Cerebellar nuclear complex (tissue), 1 donor: ENCODE measurements around the gene PITRM1.

Experiments used
- DNase-seq, 2 experiments: peaks; one replicate each; lab custom pipeline; 2025; lab: John Stamatoyannopoulos, UW

Gene PITRM1

DNA sequence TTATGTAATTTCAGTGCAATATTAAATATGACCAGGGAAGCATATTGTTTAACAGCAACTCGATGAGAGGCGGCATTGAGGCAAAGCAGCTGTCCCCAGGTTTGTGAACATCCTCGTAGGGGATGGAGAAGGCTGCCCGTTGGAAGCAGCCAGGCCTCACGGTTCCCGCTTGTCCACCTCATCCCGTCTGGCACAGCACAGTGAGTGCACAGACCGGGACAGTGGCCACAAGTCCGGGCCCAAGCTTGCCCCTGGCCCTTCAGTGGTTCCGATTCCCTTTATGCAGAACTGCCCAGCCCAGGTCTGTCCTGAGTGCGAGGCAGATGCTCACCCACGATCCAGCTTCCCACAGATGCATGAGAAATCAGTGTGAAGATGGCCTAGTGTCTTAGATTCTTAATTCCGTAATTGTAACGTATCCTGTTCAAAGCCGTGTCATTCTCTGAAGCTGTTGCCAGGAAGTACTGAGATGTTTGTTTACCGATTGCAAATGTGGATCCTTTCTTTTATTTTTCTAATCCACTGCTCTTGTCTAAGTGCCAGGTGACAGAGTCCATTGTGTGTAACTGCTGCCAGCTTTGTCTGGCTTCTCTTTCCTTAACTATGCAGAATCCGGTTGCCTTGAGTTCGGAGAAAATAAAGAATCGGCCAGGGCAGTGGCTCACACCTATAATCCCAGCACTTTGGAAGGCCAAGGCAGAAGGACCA is 69.7 kb downstream of the PITRM1 start:
- DNase-seq = peak in 1 of 2 experiments; percentile 15

DNA sequence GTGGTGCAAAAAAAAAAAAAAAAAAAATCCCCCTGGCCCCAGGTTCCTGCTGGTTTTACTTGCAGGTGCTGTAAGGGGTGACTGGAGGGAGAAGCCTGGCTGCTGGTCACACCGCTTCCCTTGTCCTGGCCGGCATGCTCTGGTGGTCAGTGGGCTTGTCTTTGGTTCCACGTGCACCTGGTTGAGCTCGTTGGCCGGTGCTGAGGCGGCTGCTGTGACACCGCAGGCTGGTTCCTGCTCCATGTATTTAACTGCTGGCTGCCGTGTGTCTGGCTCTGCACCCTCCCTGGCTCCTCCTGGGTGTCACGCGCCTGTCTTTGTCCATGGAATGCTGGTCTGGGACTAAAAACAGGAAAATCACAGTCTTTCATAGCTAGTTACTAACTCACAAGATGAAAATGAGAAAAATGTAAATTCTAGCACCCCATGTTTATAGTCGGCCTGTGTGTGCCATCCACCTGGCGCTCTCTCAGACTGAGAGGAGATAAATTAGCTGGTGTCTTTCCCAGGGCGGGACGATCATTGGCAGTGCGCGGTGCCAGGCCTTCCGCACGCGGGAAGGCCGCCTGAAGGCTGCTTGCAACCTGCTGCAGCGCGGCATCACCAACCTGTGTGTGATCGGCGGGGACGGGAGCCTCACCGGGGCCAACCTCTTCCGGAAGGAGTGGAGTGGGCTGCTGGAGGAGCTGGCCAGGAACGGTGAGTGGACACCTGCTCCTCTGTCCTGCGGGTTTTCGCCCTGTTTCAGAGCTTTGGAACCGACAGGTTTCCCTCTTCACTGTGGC is 71.5 kb downstream of the PITRM1 start:
- peak; percentile 17 to 66 for DNase-seq

DNA sequence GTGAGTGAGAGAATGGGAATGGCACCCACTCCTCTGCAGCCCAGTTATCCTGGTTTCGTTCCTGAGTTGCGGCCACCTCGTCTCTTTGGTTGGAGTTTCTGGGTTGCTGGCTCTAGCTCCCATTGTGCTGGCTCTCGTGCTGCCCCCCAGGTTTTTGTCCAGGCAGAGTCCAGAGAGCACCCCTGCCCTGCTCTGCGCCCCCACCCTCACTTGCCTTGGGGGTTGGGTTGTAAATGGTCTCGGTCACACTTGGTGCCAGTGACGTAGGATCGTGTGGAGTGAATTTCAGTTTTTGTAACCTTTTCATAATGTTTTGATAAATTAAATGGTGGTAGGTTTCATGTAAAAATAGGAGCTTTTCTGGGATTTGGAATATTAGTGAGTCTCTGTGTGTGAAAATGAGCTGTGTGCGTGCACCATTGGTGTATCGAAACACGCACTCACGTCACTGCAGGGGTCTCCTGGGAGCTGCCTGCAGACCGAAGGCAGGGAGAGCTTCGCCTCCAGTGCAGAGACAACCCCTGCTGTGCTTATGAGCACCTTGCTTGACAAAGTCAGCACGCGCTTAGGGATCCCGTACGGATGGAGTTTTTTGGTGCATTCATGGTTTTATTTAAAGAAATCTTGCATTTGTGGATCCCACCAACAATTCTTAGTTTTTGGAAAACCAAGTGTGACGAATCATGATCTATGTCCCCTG is 72.3 kb downstream of the PITRM1 start:
- DNase-seq = no peak

DNA sequence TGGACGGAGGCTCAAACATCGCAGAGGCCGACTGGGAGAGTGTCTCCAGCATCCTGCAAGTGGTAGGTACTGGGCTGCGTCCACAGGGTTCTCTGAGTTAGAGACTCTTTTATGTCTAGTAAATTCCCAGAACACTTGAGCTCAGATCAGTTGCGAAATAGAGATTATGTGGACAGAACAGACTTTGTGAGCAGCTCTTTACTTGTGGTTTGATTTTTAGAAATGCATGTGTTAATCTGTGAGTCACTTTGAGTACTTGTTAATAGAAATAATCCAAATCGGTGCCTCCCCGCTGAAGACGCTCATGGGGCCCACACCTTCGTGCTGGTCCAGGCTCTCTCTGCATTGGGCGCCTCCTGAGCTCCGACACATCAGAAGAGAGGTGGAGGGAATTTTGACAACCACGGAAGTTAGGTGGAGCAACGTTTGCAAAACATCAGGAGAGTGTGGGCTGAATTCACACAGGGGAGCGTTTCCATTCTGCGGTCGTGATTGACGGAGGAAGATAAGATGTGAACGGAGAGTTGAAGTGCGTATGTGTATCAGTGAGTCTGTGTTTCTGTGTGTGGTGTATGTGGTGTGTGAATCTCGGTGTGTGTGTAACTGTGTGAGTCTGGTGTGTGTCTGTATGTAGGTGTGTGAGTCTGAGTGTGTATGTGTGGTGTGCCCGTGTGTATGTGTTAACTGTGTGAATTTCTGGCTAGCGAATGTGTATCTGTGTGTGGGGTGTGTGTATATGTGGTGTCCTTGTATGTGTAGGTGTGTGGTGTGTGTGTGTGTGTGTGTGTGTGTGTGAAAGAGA is 73.1 kb downstream of the PITRM1 start:
- DNase-seq = no peak

- no peak for DNase-seq
Observed at GRCh38 chr10:3098689-3099088, 73.9 kb downstream of the PITRM1 start.

GRCh38 chr10:3097160-3097559 is 75.4 kb downstream of the PITRM1 start:
- no peak for DNase-seq

- DNase-seq = no peak
Observed at GRCh38 chr10:3096149-3096548, 76.4 kb downstream of the PITRM1 start.

DNA sequence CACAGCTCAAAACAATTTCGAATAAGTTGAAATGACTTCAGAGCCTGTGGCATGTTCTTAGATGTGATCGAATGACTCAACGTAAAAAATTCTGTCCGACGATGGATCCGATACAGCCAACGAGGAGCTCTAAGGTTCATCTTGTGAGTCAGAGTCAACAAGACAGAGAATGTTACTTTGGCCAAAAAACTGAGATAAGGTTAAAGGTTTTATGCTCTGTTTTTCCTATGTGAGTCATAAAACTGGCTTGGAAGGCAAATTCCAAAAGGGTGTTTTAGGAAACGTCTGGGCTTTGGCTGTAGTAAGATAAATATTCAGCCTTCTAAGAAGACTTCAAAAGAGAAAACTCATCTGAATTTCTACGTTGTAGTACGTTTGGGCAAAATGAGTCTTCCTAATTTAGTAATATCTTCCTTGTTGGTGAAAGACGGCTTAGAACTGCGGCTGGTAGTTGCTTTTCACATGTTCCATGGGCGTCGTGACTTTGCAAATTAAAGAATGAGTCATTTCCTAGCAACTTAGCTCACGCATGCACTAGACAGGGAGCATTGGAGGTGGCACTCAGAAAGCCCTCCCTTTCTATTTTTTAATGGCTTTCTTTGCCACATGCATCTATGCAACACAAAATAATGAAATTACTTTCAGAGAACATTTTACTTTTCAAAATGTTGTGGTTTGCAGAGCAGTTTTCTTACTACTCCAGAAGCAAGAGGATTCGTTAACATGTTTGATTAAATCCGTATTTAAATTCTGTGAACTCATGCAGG is 77.0 kb downstream of the PITRM1 start:
- no peak for DNase-seq

DNA sequence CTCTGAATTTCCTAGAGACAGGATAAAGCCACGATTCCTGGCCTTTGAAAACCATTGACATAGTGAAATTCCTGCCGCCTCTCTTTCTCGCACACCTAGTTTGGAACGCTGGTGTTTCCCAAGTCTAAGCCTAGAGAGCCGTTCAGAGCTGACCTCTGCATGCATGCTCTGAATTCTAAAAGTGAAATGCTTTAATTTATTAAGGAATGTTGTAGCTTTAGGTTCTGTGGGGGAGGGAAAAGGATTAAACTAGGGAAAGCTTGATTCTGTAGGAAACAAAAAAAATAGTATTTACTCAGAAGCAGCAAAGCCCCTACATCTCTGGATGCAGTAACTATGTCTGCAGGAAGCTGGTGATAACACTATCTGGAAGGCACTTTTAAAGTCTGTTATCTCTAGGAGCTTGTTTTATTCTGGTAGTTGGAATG is 78.0 kb downstream of the PITRM1 start:
- no peak for DNase-seq

GRCh38 chr10:3093996-3094395 is 78.6 kb downstream of the PITRM1 start:
- no peak for DNase-seq

- DNase-seq = no peak
Observed at GRCh38 chr10:3091921-3092320, 80.7 kb downstream of the PITRM1 start.

GRCh38 chr10:3090914-3091787 is 81.4 kb downstream of the PITRM1 start:
- peak in 1 of 2 experiments; percentile 61 for DNase-seq

DNA sequence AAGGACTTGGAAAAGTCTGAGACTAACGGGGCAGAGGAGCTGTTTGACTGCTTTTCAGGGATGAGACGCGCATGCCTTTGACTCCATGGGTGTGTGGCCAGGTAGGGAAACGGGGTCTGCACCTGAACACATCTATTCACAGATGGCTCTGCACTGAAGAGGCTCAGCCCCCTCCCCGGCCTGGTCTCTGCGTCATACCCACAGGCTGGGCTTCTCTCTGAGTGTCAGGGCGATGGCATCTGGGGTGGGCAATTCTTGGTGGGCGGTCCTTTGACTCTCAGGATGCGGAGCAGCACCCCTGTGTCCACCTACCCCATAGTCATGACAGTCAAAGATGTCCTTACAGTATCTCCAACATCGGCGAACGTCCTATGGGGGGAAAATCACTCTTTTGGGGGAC is 82.2 kb downstream of the PITRM1 start:
- no peak for DNase-seq
